Retinal pigment epithelial cell (primary cell): ENCODE data around the gene ZYX.
"Not testable (repeated sequence)": the region's sequence is repeated elsewhere in the genome, so short reads cannot be mapped to it uniquely, and the experiment has no call there.

Source experiments
- DNase-seq: peaks from one replicate; pipeline ENCODE4 v3.0.0-alpha.2; 2010; ENCODE audit warnings: low read depth
- H3K4me3 ChIP-seq: 2 replicates; pipeline ENCODE4 v1.5.1; 2011; ENCODE audit warnings: mild to moderate bottlenecking, low read length, control low read depth, moderate library complexity
- CTCF ChIP-seq: conservative IDR thresholded peaks from 2 replicates; pipeline ENCODE4 v1.5.1; 2011; ENCODE audit warnings: low read depth, low read length, control low read depth, inconsistent platforms

Gene ZYX

DNA sequence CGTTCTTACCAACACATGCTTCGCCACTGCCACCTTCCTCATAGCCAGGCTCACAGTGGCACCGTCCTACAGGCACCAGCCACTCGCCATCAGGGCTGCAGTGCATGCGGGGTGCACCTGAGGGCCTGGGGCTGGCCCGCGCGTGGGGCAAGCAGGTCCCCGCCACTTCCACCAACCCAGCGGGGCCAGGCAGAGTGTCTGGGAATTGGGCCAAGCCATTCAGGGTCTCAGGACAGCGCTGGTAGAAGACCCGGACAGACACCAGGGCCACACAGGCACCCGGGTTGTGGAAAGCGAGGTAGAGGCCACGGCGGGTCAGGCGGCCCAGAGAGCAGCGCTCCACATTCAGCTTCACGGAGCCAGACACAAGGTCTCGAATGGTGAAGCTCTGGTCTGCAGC, 18.5 kb downstream of the ZYX start:
- DNase-seq, result no peak
- no peak overlapping the region for H3K4me3 ChIP-seq

GRCh38 chr7:143401265-143401664, 20.1 kb downstream of the ZYX start:
- no peak overlapping the region for H3K4me3 ChIP-seq
- DNase-seq, result no peak
- no peak for TF ChIP-seq CTCF

More for the DNA sequence above, 18.5 kb downstream of the ZYX start:
- no peak for TF ChIP-seq CTCF

GRCh38 chr7:143402233-143402632, 21.1 kb downstream of the ZYX start:
- not testable (repeated sequence) for DNase-seq, H3K4me3 ChIP-seq

GRCh38 chr7:143405173-143406001, 24.2 kb downstream of the ZYX start:
- DNase-seq, result no peak
- H3K4me3 ChIP-seq, result no peak overlapping the region
- TF ChIP-seq CTCF, result no peak

- TF ChIP-seq CTCF, result no peak
- no peak for DNase-seq
- no peak overlapping the region for H3K4me3 ChIP-seq
Measured at GRCh38 chr7:143406002-143406357, 24.8 kb downstream of the ZYX start.

DNA sequence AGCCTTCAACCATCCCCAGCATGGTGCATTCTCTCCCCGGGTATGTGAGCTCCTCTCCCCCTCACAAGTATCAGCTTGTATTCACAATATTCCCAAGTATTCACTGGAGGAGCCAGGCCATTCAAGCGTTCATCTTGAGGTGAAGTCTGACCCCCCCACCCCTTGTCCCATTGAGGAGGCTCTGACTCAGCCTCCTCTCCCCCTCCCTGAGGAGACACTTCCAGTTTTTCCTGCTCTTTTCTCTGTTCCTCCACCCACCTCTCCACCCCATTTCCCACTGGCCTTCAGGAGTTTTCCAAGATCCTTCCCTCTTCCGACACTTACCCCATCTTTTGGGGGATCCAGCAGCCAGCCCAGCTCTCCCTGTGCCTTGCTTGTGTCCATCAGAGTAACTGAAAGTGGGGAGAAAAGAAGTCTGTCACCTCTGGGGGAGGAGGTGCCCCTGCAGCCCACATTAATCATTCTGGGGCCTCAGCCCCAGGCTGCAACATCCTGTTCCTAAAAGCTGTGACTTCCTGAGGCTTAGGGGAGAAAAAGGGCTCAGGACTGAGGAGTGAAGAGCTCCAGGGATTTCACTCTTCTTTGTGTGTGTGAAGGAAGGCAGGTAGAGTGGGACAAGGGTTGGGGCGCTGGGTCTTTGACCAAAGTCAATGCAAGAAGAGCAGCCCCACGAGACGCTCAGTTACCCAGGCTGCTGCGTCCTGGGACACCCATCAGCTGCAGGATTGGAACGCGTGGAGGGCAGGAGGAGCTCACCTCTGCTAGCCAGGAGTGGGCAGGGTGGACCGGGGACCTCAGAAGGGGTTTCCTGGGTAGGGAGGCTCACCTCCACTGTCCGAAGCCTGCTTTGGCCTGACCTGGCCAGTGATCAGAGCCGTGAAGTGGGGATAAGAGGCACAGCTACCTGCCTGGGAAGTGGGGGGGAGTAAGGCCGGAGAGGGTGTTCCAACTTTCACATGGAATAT, 26.4 kb downstream of the ZYX start:
- DNase-seq, result no peak
- H3K4me3 ChIP-seq, result no peak overlapping the region
- no peak for TF ChIP-seq CTCF

- no peak overlapping the region for H3K4me3 ChIP-seq
- TF ChIP-seq CTCF, result no peak
- no peak for DNase-seq
Measured at GRCh38 chr7:143408252-143408685, 27.1 kb downstream of the ZYX start.
